GM23248 (cell line): Measurements from ENCODE around the gene ZNF385B.

Experiments used
- EZH2 ChIP-seq: fragments of 200-600 bp; sonication (generic); IDR thresholded peaks from 2 replicates; pipeline ENCODE4 v1.6.1; 2018; ENCODE audit warnings: antibody characterized with exemption, mild to moderate bottlenecking; ENCODE audit not compliant: insufficient read depth, poor library complexity, severe bottlenecking
- EZH2phosphoT487 ChIP-seq: fragments of 200-600 bp; sonication (generic); IDR thresholded peaks from 2 replicates; pipeline ENCODE4 v1.6.1; 2018; ENCODE audit warnings: antibody characterized with exemption, moderate library complexity, mild to moderate bottlenecking, low read depth; ENCODE audit not compliant: insufficient read depth

- no peak for TF ChIP-seq EZH2
- no peak for TF ChIP-seq EZH2phosphoT487
Measured at GRCh38 chr2:179422037-179422643, 439.3 kb downstream of the ZNF385B start.
